OCI-M2 (cell line): ENCODE results near the gene SLFN11.
"Not testable (repeated sequence)": the region's sequence is repeated elsewhere in the genome, so short reads cannot be mapped to it uniquely, and the experiment has no call there.

Experiments used
- DNase-seq: peaks from one replicate; lab custom pipeline; 2025; ENCODE audit not compliant: unreplicated experiment; lab: John Stamatoyannopoulos, UW

SLFN11 gene

DNA sequence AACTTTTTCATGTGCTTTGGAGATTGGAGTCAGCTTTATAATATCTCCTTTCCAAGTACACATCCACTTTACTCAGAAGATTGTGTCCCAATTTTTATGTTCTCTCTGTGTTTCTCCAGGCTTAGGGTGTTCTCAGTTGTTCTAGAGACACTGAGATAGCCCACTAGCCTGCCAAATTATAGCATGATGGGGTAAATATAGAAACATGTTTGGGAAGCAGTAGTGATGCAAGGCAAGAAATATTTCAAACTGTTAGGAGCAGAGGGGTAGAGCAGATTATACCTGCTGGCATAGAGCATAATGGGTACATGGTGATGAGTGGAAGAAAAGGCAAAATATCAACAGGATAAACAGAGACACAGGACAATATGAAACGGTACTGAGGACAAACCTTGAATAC lies 12.4 kb downstream of the SLFN11 start:
- no peak for DNase-seq

DNA sequence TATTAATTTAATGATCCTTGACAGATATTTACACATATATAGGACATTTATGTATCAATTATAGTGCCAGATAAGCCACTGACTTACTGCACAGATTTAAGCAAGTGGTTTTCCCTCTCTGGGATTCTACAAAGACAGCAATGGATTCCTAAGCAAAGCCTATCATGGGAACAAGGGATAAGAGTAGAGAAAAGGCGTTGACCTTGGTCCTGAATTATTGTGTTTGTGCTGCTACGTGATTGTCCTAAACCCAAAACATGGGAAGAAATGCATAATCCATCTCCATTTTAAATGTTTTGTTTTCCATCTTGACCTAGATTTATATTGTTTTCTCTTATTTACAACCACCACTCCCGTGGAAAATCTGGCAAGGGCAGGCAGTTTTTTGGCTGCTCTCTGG lies 14.0 kb downstream of the SLFN11 start:
- DNase-seq = no peak

DNA sequence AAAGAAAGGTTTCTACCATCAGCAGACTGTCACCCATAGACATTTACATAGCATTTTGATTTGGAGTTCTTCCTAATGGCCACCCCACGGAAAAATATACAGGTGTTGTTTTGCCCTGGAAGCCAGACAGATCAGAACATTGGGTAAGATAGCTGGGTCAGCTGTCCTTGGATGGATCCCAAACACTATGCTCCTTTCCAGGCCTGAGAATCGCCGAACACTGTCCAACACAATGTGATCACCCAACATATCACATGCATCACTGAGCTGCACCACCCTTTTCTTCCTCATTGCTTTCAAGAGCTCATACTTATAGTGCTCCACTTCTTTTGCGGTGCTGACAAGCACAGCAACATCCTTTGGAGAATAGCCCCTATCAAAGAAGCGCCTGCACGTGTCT lies 21.1 kb downstream of the SLFN11 start:
- no peak for DNase-seq

GRCh38 chr17:35350493-35350892 lies 22.9 kb downstream of the SLFN11 start:
- no peak for DNase-seq

DNA sequence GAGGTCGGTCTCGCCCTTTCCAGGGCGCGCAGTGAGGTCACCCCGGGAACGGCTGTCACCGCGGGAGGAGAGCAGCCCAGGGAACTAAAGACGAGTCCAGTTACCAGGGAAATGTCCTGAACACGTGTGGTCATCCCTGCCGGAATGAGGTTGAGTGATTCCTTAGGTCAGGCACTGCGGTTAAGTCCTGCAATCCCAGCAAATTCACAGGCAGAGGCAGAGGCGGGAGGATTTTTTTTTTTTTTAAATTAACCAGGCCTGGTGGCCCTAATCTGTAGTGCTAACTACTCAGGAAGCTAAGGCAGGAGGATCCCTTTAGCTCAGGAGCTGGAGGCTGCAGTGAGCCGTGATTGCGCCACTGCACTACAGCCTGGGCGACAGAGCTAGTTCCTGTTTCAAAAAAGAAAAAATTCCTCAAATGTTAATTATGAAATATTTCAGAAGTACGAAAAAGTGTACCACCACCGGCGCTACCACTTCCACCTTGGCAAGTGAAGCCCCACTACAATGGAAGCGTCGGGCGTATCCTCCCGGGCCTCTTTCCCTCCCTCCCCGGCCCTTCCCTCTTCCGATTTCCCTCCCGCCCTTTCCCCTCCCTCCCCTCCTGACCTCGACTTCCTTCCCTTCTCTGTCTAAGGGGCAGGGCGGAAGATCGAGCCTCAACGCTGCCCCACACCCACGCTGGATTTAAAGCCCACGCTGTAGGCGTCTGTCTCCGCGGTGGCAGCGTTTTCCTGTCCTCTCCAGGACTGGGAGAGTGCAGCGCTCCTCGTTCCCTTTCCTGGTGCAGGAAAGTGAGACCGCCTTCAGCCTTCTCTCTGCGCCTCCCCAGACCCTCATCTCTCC lies 27.3 kb downstream of the SLFN11 start:
- DNase-seq = no peak

DNA sequence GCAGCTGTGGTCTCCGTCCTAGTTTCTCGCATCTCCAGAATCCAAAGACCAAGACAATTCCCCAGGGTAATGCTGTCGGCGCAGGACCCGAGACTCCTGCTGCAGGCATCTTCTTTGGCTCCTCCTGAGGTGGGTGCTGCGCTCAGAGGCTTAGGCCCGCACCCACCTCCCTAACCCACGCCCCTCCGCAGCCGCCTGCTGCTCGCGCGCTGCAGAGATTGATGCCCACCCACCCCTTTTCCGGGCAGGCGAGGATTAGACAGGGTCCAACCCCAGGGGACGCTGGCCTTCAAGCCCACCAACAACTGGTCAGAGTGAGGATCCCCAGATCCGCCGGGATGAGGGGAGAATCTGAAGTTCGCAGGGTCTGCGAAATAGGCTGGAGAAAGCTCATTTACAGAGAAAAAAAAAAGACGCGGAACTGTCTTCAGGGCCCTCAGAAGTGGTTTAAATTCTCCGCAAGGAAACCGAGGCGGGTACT lies 27.9 kb downstream of the SLFN11 start:
- DNase-seq = no peak

DNA sequence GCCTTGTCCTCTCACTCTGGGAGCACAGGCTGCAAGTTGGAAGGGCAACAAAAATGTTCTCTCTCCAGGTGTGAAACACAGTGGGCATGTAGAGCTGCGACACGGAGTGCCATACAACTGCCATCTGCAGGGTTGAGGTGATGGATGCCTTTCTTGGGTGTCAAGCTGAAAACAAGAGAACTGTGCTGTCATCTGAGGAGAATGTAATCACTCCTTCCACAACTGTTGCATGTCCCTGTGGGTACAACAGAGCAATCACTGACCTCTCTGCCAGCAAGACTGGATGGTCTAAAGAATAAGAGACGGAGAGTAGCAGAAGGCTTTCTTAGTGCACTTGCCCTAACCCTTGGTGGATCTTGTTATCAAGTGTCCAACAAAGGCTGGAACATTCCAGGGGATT lies 29.2 kb downstream of the SLFN11 start:
- no peak for DNase-seq

- DNase-seq = no peak
Observed at GRCh38 chr17:35342276-35342675, 31.1 kb downstream of the SLFN11 start.

- no peak for DNase-seq
Observed at GRCh38 chr17:35341411-35341992, 31.9 kb downstream of the SLFN11 start.

- DNase-seq = no peak
Observed at GRCh38 chr17:35338230-35338629, 35.2 kb downstream of the SLFN11 start.

- no peak for DNase-seq
Observed at GRCh38 chr17:35337364-35337763, 36.1 kb downstream of the SLFN11 start.

DNA sequence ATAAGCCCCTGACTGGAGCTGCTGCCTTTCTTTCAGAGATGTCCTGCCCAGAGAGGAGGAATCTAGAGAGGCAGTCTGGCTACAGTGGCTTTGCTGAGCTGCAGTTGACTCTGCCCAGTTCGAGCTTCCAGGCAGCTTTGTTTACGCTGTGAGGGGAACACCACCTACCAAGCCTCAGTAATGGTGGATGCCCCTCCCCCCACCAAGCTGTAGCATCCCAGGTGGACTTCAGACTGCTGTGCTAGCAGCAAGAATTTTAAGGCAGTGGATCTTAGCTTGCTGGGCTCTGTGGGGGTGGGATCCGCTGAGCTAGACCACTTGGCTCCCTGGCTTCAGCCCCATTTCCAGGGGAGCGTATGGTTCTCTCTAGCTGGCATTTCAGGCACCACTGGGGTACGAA lies 39.8 kb downstream of the SLFN11 start:
- not testable (repeated sequence) for DNase-seq

DNA sequence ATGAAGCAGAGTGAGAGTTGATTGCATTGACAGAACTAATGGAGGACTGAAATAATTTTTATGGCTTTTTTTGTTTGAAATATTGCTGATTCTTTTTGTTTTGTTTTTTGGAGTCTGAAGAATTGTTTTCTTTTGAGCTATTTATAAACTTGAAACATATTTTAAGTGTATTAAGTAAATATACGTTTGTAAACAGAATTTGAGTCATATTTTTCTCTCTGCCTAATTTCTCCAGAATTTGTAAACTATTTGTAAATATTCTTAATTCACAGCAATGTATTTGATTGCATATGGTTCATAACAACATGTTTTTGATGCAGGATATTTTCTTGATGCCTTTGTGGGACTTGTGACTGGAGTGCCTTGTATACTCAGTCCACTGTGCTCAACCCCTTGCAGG lies 50.7 kb downstream of the SLFN11 start:
- no peak for DNase-seq

GRCh38 chr17:35315971-35316370 lies 57.5 kb downstream of the SLFN11 start:
- no peak for DNase-seq

DNA sequence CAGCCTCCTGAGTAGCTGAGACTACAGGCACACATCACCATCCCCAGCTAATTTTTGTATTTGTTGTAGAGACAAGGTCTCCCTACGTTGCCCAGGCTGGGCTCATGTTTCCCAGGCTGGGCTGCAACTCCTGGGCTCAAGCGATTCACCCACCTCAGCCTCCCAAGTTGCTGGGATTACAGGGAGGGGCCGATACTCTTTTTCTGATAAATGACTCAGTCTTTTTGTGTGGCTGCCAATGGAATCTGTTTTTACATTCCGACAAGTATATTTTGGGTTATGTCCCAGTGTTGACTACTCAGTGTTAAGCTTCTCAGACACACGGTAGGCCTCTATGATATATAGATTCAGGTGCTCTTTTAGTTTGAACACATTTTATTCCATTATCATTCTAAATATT lies 58.1 kb downstream of the SLFN11 start:
- DNase-seq = no peak

- no peak for DNase-seq
Observed at GRCh38 chr17:35314415-35315216, 58.8 kb downstream of the SLFN11 start.

- DNase-seq = no peak
Observed at GRCh38 chr17:35313875-35314409, 59.5 kb downstream of the SLFN11 start.

DNA sequence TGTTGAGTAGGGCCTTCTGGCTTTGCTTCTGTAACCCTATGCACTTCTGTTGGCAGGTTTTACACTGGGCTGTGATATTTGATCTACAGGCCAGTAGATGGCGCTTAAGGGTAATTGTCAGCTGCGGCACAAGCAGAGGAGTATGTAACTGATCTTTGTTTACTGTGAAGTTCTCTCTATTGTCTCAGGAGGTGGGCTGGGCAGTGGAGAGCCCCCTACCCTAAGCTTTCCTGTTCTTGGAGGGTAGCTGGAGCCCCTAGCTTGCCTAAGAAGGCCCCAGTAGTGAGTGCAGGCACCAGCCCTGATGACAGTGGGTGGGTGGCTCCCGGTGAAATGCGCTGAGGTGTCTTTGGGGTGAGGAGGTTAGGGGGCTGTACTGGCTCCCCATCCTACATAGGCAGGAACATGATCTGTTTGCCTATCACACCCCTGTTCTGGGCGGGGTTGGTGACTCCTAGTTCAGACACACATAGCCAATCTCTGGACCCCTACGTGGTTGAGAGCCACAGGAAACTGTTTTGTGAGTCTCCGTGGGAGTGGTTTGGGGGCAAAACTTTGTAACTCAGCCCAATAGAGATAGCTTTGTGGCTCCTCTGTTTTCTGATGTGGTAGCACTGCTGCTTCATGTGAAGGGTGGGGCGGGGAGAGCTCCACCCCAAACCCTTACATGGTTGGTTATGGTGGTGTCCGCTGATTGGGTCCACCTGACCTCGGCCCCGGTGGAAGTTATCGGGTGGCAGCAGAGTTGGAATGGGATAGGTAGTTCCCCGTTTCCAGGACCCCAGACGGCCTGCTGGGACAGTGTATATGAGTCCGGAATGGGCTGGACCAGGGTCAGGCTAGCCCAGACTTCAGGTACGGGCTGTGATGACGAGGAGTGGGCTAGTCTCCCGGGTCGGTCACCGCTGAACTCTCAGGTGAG lies 60.4 kb downstream of the SLFN11 start:
- DNase-seq = no peak

- no peak for DNase-seq
Observed at GRCh38 chr17:35312346-35312745, 61.1 kb downstream of the SLFN11 start.

DNA sequence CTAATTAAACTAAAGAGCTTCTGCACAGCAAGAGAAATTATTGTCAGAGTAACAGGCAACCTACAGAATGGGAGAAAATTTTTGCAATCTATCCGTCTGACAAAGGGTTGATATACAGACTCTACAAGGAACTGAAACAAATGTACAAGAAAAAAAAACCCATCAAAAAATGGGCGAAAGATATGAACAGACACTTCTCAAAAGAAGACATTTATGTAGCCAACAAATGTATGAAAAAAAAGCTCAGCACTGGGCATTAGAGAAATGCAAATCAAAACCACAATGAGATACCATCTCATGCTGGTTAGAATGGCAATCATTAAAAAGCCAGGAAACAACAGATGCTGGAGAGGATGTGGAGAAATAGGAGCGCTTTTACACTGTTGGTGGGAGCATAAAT lies 64.1 kb downstream of the SLFN11 start:
- DNase-seq = not testable (repeated sequence)
